ENCODE results near the gene ZNF362.

ZNF362 gene

DNA sequence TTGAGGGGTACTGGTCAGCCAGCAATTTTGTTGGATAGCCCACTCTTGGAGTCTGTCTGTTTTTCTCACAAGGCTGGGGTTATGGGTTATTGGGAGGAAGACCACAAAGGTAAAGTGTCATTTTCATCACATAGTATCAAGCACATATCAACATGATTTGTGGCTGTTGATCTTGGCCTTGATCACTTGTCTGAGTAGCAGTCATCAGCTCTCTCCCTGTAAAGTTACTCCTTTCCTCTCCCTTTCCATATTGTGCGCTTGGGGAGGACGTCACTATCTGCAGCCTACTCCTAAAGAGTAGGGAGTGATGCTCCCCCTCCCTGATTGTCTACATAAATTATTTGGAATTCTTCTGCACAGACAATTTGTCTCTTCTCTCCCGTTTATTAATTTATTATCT is 1.8 kb upstream of the ZNF362 start:
- no peak for DNase-seq (ENCODE audit: low read depth)
- no peak overlapping the region for H3K4me3 ChIP-seq (ENCODE audit: control insufficient read depth, low read depth, low read length)
- TF ChIP-seq CTCF (conservative IDR thresholded peaks at IDR 0.05; ENCODE audit: control insufficient read depth, insufficient read depth, low read depth, low read length): no peak

DNA sequence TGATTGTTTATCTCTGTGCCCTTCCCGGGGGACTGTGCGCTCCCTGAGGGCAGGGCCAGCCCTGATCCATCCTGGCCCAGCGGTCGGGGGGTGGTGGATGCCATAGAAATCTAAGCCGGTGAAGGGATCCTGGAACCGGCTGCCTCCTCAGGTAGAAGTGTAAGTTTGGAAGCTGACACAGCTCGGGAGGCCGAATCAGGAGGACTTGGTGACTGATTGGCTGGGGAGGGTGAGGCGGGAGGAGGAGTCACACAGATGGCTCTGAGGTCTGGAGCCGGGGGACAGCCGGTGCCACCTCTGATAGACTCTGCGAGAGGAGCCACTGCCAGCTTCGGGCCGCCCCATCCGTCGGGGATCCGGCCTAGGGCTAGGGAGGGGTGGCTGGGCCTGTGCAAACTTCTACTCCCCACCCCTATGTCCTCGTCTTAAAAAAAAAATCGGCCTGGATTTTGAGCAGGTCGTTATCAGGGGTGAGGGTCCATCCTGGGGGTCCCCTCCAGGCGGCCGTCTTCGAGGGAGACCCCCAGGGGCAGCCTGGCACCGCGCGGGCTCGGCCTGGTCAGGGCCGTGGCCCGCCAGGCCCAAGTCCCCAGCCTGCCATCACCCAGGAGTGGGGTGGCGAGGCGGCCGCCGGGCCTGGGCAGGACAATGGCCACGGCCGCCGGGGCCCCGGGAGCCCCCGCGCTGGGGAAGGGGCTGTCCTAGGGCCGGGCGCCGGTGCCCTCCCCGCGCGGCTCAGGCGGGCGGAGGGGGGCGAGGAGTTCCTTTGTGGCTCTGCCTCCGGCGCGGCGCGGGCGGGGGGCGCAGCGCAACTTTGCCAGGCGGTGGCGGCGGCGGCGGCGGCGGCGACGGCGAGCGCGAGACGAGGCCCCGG is 708 bp upstream of the ZNF362 start:
- no peak for TF ChIP-seq CTCF (conservative IDR thresholded peaks at IDR 0.05; ENCODE audit: control insufficient read depth, insufficient read depth, low read depth, low read length)
- H3K4me3 ChIP-seq (ENCODE audit: control insufficient read depth, low read depth, low read length): peak overlapping the region; percentile 9
- peak; percentile 41 for DNase-seq (ENCODE audit: low read depth)

- no peak for TF ChIP-seq CTCF (conservative IDR thresholded peaks at IDR 0.05; ENCODE audit: control insufficient read depth, insufficient read depth, low read depth, low read length)
- no peak for DNase-seq (ENCODE audit: low read depth)
- H3K4me3 ChIP-seq (ENCODE audit: control insufficient read depth, low read depth, low read length): no peak overlapping the region
Measured at GRCh38 chr1:33256221-33256470, 146 bp upstream of the ZNF362 start.

GRCh38 chr1:33257207-33257771 is 997 bp downstream of the ZNF362 start:
- TF ChIP-seq CTCF (conservative IDR thresholded peaks at IDR 0.05; ENCODE audit: control insufficient read depth, insufficient read depth, low read depth, low read length): no peak
- no peak for DNase-seq (ENCODE audit: low read depth)
- peak overlapping the region; percentile 75 for H3K4me3 ChIP-seq (ENCODE audit: control insufficient read depth, low read depth, low read length)

DNA sequence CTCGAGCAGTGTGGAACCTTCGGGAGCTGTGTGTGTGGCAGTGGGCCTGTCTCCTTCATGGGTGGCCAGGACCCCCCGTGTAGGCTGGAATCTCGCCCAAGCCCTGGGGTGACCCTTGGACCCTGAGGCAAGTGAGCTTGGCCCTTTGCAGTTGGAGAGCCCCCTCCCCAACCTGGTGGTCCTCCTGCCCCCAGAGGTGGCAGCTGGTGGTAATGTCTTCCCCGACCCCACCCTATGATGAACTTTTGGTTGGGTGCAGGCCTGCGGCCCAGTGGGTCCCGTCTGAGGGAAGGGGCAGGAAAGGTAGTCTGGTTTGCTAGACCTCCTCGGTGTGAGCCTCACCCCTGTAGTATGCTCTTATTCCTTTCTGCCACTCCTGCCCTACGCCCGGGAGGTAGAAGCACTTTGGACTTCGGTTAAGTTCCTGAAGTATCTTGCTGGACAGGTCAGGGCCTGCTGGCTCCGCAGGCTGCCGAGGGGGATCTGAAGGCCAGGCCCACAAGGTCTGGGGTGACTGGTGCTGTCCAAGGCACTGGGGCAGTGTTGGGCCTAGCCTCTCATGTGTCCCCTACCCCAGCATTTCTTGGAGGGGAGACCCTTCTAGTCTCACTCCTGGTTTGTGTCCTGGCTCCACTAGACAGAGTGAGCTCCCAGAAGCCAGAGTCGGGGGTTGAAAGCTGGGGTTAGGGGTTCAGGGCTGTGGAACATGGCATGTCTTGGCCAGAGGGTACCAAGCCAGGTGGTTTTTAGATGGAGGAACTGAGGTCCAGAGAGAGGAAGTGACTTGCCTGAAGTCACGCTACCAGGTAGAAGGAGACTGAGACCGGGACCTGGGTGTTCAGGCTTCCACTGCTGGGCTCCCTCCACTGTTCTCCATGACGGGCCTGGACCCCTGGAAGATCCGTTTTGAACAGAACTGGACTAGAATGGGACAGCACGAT is 1.8 kb downstream of the ZNF362 start:
- H3K4me3 ChIP-seq (ENCODE audit: control insufficient read depth, low read depth, low read length): peak overlapping the region; percentile 75
- no peak for DNase-seq (ENCODE audit: low read depth)
- TF ChIP-seq CTCF (conservative IDR thresholded peaks at IDR 0.05; ENCODE audit: control insufficient read depth, insufficient read depth, low read depth, low read length): no peak

DNA sequence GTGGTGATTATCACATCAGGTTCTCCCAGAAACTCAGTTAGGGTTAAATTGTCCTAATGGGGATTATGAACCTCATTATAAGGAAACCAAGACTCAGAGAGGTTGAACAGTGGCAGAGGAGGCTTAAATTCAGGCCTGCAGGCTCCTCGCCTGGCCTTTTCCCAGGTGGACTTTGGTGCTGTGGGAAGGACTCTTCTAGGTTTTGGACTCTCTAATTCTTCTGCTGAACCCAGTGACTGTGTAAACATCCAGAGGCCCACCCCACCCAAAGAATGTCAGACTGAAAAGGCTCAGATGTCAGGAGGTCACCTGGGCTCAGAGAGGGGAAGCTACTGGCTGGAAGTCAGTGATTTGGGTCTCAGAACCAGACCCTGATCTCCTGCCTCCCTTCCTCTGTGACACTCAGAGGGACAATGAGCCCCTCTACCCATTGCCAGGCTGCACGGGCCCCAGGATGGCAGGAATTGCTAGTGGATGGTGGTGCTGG is 2.5 kb downstream of the ZNF362 start:
- no peak for TF ChIP-seq CTCF (conservative IDR thresholded peaks at IDR 0.05; ENCODE audit: control insufficient read depth, insufficient read depth, low read depth, low read length)
- DNase-seq (ENCODE audit: low read depth): no peak
- no peak overlapping the region for H3K4me3 ChIP-seq (ENCODE audit: control insufficient read depth, low read depth, low read length)

Data from fibroblast of mammary gland (primary cell).